ENCODE data around the gene ATF7.
"Not testable (repeated sequence)": the region's sequence is repeated elsewhere in the genome, so short reads cannot be mapped to it uniquely, and the experiment has no call there.

ATF7 gene

DNA sequence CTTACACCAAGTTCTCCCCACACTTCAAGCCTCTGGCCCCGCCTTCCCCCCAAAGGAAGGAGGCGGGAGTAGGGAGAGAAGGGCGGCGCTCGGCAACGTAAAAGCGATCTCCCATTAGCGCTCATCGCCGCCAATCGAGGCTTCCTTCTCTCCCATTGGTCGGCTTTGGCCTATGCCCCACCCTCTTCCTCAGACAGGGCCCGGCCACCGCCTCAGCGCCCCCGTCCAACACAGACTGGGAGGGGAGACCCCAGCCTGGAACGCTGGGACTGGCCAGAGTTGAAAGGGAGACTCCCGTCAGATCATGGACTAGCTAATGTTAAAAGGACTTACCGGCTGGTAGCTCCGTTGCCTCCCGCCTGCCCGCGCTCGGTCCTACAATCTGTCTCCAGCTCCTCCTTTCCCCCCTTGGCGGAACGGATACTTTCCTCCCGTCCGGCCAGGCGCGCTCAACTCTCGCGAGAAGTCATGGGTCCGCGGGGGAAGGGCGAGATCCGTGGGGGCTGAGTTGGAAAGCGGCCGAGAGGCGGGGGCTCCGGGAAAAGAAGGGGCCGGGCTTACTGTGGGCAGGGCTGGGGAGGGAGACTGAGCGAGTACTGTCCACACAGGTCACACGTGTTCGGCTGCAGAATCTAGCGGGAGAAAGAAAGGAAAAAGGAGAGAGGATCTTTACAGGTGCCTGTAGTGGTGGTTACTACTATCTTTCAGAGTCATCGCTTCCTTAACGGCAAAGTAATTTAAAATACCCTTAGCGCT is at the start of gene ATF7:
TSS of gene ATF7 (minus strand) at position 437 of the 756 bp plus-strand sequence. CDS start 25,382 bp downstream, outside the sequence.
- H3K27me3 Mint-ChIP-seq, result no peaks in the 10 kb centered on the region
- peak; percentile 98 to 99 for DNase-seq
- no peaks in the 10 kb centered on the region for H3K9me3 Mint-ChIP-seq
- H3K4me3 Mint-ChIP-seq, result peak within 1 kb of the TSS; percentile 95 to 97
- H3K4me1 Mint-ChIP-seq, result peaks cover 43% of the 10 kb centered on the region
- peak within 1 kb of the TSS; percentile 99 for H3K27ac Mint-ChIP-seq
- peak; percentile 98 for ATAC-seq

DNA sequence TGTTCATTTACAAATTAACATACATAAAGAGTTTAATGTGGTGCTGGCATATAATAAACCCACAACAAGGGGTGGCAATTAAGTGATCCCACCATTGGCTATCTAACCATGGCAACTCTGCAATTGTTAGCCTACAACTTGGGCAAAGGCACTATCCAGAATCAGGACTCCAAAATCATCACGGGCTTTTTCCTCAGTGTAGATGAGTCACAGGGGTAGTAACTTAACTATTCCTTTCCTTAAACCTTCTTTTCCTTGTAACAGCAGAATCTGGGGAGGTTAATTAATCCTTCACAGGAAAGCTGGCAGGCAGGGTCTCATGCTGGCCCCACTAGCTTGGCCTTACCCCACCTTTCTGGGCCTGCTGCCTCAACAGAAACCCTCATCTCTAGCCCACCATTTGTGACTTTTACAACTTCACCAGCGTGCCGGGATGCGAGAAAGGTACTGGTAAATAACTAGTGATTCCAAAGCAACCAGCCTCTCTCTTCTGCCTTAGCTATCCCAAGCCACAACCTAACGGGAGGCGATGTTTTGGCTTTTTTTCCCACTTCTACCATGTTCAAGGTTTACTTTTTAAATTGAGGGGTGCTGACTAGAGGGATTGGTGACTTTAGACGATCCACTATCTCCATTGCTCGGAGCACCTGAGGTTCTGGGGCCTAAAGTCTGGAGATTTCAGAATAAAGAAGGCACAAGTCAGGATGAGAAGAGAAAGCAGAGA is 49.0 kb upstream of the ATF7 start:
- Mint-ChIP-seq H3K27me3 (peaks cover 31% of the 10 kb centered on the region), H3K4me3 (peak overlapping the region; percentile 76 to 86), H3K4me1 (peaks cover 42% of the 10 kb centered on the region), H3K27ac (peak overlapping the region; percentile 91 to 94), H3K9me3 (no peaks in the 10 kb centered on the region)
- ATAC-seq, result no peak
- no peak for DNase-seq

GRCh38 chr12:53670971-53671370 is 44.8 kb upstream of the ATF7 start:
- no peak for ATAC-seq
- peak overlapping the region in 1 of 2 donors; percentile 13 for H3K27ac Mint-ChIP-seq
- no peak for DNase-seq
- H3K9me3 Mint-ChIP-seq, result no peaks in the 10 kb centered on the region
- H3K4me3 Mint-ChIP-seq, result no peak overlapping the region
- peaks cover 33% of the 10 kb centered on the region for H3K4me1 Mint-ChIP-seq
- H3K27me3 Mint-ChIP-seq, result no peaks in the 10 kb centered on the region

DNA sequence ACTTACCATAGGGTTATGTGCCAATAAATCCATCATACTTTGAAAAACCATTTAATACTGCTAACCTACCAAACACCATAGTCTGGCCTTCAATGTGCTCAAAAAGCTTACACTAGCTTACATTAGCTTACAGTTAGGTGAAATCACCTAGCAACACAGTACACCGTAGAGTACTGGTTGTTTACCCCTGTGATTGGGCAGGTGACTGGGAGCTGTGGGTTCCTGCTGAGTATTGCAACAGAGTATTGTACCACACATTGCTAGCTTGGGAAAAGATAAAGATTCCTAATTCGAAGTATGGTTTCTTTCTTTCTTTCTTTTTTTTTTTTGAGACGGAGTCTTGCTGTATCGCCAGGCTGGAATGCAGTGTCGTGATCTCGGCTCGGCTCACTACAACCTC is 44.1 kb upstream of the ATF7 start:
- ATAC-seq (no peak), DNase-seq (no peak)
- Mint-ChIP-seq H3K9me3 (no peaks in the 10 kb centered on the region), H3K4me3 (no peak overlapping the region), H3K4me1 (peaks cover 33% of the 10 kb centered on the region), H3K27ac (peak overlapping the region in 1 of 2 donors; percentile 49), H3K27me3 (no peaks in the 10 kb centered on the region)

- H3K9me3 Mint-ChIP-seq, result no peaks in the 10 kb centered on the region
- no peak overlapping the region for H3K4me3 Mint-ChIP-seq
- peaks cover 8% of the 10 kb centered on the region for H3K4me1 Mint-ChIP-seq
- ATAC-seq (no peak), DNase-seq (no peak)
- no peaks in the 10 kb centered on the region for H3K27me3 Mint-ChIP-seq
- no peak overlapping the region for H3K27ac Mint-ChIP-seq
Observed at GRCh38 chr12:53667080-53667479, 40.9 kb upstream of the ATF7 start.

- Mint-ChIP-seq H3K4me1 (no peaks in the 10 kb centered on the region), H3K9me3 (no peaks in the 10 kb centered on the region)
- ATAC-seq, result no peak
Observed at GRCh38 chr12:53664936-53665335, 38.8 kb upstream of the ATF7 start.

GRCh38 chr12:53664191-53664590 is 38.0 kb upstream of the ATF7 start:
- no peak overlapping the region for H3K27ac Mint-ChIP-seq
- DNase-seq (no peak), ATAC-seq (no peak)
- no peak overlapping the region for H3K4me3 Mint-ChIP-seq
- H3K27me3 Mint-ChIP-seq, result no peaks in the 10 kb centered on the region
- no peaks in the 10 kb centered on the region for H3K9me3 Mint-ChIP-seq
- H3K4me1 Mint-ChIP-seq, result no peaks in the 10 kb centered on the region

More at GRCh38 chr12:53664936-53665335, 38.8 kb upstream of the ATF7 start:
- Mint-ChIP-seq H3K4me3 (no peak overlapping the region), H3K27me3 (no peaks in the 10 kb centered on the region), H3K27ac (no peak overlapping the region)
- DNase-seq, result no peak

GRCh38 chr12:53660041-53660440 is 33.9 kb upstream of the ATF7 start:
- H3K4me1 Mint-ChIP-seq, result no peaks in the 10 kb centered on the region
- no peak for ATAC-seq
- H3K27ac Mint-ChIP-seq, result no peak overlapping the region
- no peaks in the 10 kb centered on the region for H3K27me3 Mint-ChIP-seq
- H3K9me3 Mint-ChIP-seq, result no peaks in the 10 kb centered on the region
- DNase-seq, result no peak
- H3K4me3 Mint-ChIP-seq, result no peak overlapping the region

DNA sequence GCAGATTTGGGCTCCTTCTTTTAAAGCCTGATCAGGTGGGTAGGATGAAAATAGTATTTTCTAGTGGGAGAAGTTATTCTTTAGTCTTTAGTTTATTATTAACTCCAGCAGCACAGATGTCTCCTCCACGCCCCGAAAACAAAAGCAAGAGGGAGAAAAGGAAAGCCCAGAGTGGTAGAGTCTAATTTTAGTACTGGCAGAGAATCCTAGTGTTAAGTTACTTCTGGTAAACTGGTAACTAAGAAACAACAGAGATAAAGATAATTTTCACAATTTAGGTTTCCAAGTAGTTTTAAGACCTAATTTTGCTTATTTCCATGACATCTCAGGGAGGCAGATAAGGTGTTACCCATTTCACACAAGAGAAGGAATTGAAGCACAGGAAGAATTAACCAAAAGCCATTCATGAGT is 33.4 kb upstream of the ATF7 start:
- DNase-seq (no peak), ATAC-seq (no peak)
- no peaks in the 10 kb centered on the region for H3K9me3 Mint-ChIP-seq
- H3K4me3 Mint-ChIP-seq, result no peak overlapping the region
- H3K27me3 Mint-ChIP-seq, result no peaks in the 10 kb centered on the region
- no peak overlapping the region for H3K27ac Mint-ChIP-seq
- no peaks in the 10 kb centered on the region for H3K4me1 Mint-ChIP-seq

- Mint-ChIP-seq H3K27me3 (no peaks in the 10 kb centered on the region), H3K4me1 (no peaks in the 10 kb centered on the region), H3K4me3 (no peak overlapping the region), H3K27ac (no peak overlapping the region), H3K9me3 (no peaks in the 10 kb centered on the region)
- no peak for DNase-seq
- no peak for ATAC-seq
Observed at GRCh38 chr12:53659011-53659551, 32.9 kb upstream of the ATF7 start.

DNA sequence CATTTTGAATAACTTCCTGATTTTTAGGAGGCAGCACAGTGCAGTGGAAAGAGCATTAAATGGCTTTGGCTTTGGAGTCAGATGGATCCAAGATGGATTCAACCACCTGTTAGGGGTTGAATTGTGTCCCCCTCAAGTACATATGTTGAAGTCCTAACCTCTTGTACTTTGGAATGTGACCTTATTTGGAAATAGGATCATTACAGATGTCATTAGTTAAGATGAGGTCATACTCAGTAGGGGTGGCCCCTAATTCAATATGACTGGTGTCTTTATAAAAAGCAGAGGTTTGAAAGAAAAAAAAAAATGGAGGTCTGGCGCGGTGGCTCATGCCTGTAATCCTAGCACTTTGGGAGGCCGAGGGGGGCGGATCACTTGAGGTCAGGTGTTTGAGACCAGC is 30.9 kb upstream of the ATF7 start:
- no peak for DNase-seq
- Mint-ChIP-seq H3K9me3 (no peaks in the 10 kb centered on the region), H3K4me3 (no peak overlapping the region), H3K4me1 (no peaks in the 10 kb centered on the region), H3K27me3 (no peaks in the 10 kb centered on the region), H3K27ac (no peak overlapping the region)
- no peak for ATAC-seq

- ATAC-seq (no peak), DNase-seq (no peak)
- Mint-ChIP-seq H3K4me1 (no peaks in the 10 kb centered on the region), H3K27me3 (no peaks in the 10 kb centered on the region), H3K9me3 (no peaks in the 10 kb centered on the region), H3K4me3 (no peak overlapping the region), H3K27ac (no peak overlapping the region)
Observed at GRCh38 chr12:53653595-53653994, 27.4 kb upstream of the ATF7 start.

DNA sequence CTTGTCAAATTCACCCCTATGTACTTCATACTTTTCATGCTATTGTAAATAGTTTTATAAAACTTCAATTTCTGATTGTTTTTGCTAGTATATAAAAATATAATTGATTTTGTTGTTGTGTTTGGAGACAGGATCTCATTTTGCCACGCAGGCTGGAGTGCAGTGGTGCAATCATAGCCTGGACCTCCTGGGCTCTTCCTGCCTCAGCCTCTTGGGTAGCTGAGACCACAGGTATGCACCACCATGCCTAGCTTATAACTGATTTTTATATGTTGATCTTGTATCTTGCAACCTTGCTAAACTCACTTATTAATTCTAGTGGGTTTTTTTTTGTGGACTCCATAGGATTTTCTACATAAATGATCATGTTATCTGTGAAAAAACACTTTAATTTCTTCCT is 26.2 kb upstream of the ATF7 start:
- DNase-seq (no peak), ATAC-seq (no peak)
- Mint-ChIP-seq H3K27ac (no peak overlapping the region), H3K4me3 (no peak overlapping the region), H3K4me1 (no peaks in the 10 kb centered on the region), H3K9me3 (no peaks in the 10 kb centered on the region), H3K27me3 (no peaks in the 10 kb centered on the region)

GRCh38 chr12:53651737-53652136 is 25.6 kb upstream of the ATF7 start:
- Mint-ChIP-seq H3K4me1 (no peaks in the 10 kb centered on the region), H3K9me3 (no peaks in the 10 kb centered on the region), H3K4me3 (no peak overlapping the region), H3K27ac (no peak overlapping the region), H3K27me3 (no peaks in the 10 kb centered on the region)
- DNase-seq (no peak), ATAC-seq (no peak)

DNA sequence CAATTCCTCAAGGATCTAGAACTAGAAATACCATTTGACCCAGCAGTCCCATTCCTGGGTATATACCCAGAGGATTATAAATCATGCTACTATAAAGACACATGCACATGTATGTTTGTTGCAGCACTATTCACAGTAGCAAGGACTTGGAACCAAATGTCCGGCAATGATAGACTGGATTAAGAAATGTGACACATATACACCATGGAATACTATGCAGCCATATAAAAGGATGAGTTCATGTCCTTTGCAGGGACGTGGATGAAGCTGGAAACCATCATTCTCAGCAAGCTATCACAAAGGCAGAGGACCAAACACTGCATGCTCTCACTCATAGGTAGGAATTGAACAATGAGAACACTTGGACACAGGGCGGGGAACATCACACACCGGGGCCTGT is 20.1 kb upstream of the ATF7 start:
- H3K27ac Mint-ChIP-seq, H3K4me1 Mint-ChIP-seq, H3K9me3 Mint-ChIP-seq, DNase-seq, ATAC-seq, H3K27me3 Mint-ChIP-seq, H3K4me3 Mint-ChIP-seq: not testable (repeated sequence)

GRCh38 chr12:53645165-53645564 is 19.0 kb upstream of the ATF7 start:
- ATAC-seq, result no peak
- no peaks in the 10 kb centered on the region for H3K9me3 Mint-ChIP-seq
- no peaks in the 10 kb centered on the region for H3K27me3 Mint-ChIP-seq
- H3K27ac Mint-ChIP-seq, result no peak overlapping the region
- no peak overlapping the region for H3K4me3 Mint-ChIP-seq
- DNase-seq, result no peak
- H3K4me1 Mint-ChIP-seq, result no peaks in the 10 kb centered on the region

Data from stimulated activated naive CD8-positive, alpha-beta T cell treated with anti-CD3 and anti-CD28 coated beads, Interleukin-15, amount 100 ng/mL, for 72 hours (primary cell).